GM13976 (cell line): ENCODE results near the gene FLVCR2.

Source experiments
- DNase-seq: peaks from one replicate; pipeline ENCODE4 v3.0.0; 2012; ENCODE audit warnings: low spot score
- CTCF ChIP-seq: IDR thresholded peaks from 2 replicates; pipeline ENCODE4 v1.5.1; 2012; ENCODE audit warnings: borderline replicate concordance, mild to moderate bottlenecking; ENCODE audit not compliant: insufficient read depth; ENCODE audit errors: extremely low read depth, missing control alignments, control extremely low read depth
- in situ Hi-C: fragments of 300-500 bp; cut with MboI; formaldehyde crosslinking; loops from one replicate; pipeline ENCODE4 v1.12.0; 2022; ENCODE audit warnings: low sequenced_read_pairs, mixed read lengths, inconsistent platforms; ENCODE audit not compliant: unreplicated experiment

The FLVCR2 gene

GRCh38 chr14:75537071-75537470 is 41.3 kb upstream of the FLVCR2 start:
- TF ChIP-seq CTCF = no peak
- DNase-seq = no peak
- in situ Hi-C loops = no loop called here

DNA sequence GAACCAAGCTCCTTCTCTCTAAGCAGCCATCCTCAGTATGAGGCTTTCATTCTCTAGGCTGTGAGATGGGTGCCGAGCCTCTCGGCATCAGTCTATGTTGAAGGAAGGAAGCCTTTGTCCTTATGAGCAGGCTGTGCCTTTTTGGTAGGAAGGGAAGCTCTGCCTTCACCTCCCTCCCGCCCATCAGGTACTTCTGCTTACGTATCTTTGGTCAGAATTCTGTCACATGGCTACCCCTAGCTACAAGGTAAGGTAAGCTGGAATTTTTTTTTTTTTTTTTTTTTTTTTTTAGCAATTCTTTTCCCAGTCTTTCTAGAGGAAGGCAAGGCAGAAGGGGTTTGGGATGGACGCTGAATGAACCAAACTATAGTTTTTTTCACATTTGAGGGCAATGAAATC is 39.3 kb upstream of the FLVCR2 start:
- TF ChIP-seq CTCF = no peak
- no peak for DNase-seq
- in situ Hi-C loops = no loop called here

DNA sequence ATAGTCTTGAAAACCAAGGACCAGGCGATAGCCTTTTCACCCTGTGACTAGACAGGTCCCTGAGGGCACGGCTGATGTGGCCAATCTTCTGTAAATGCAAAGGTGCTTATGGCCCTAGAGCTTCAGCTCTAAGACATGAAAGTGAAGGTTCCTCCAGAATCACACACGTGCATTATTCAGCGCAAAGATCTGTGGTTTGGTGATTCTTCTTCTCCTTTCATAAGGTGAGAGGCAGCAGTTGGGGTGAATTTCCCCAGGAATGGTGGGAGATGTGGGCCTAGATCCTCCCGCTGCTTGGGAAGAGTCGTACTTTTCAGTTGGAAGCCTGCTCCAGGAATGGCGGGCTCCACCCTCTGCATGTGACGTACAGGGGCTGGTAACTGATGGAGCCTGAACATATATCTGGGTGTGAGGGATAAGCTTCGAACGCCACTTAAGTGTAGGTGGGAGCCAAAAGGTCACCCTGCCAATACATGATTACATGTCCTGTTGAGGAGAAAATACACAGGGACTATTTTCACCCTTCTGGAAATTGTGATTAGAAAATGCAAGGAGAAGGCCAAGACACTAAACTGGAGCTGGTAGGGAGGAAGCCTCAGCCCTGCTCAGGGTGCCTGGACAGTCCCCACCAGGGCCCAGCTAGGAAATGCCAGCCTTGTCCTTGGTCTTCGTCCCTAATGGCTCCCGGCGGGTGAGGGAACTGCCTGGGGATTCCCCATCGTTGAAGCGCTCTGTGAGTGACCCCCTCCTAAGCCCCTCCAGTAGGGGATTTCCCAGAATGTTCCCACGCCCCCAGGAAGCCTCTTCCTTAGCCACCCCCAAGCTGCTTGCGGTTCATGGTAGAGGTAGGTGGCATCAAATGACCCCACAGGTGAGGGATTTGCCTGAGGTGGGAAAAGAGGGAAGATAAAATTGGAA is 38.6 kb upstream of the FLVCR2 start:
- in situ Hi-C loops = no loop called here
- TF ChIP-seq CTCF = no peak
- peak; percentile 67 for DNase-seq

GRCh38 chr14:75540479-75540851 is 38.0 kb upstream of the FLVCR2 start:
- no peak for TF ChIP-seq CTCF
- in situ Hi-C loops = no loop called here
- DNase-seq = no peak

- in situ Hi-C loops = no loop called here
- no peak for TF ChIP-seq CTCF
- peak; percentile 84 for DNase-seq
Measured at GRCh38 chr14:75542588-75543091, 35.8 kb upstream of the FLVCR2 start.

GRCh38 chr14:75543253-75543652 is 35.2 kb upstream of the FLVCR2 start:
- no peak for TF ChIP-seq CTCF
- DNase-seq = no peak
- in situ Hi-C loops = no loop called here
